Neutrophil (primary cell): ENCODE results near the gene TMEFF2.
"Not testable (repeated sequence)": the region's sequence is repeated elsewhere in the genome, so short reads cannot be mapped to it uniquely, and the experiment has no call there.

ENCODE experiments used
- H3K27ac ChIP-seq: fragments of 200-600 bp; sonication (generic); 2 replicates; pipeline ENCODE4 v1.5.1; 2016; ENCODE audit warnings: mild to moderate bottlenecking, moderate library complexity
- H3K27me3 ChIP-seq: fragments of 200-600 bp; sonication (generic); 2 replicates; pipeline ENCODE4 v1.6.0; 2016; ENCODE audit warnings: mild to moderate bottlenecking
- H3K36me3 ChIP-seq: fragments of 200-600 bp; sonication (generic); 2 replicates; pipeline ENCODE4 v1.5.1; 2017
- H3K4me1 ChIP-seq, 2 experiments: fragments of 200-600 bp in 1 of 2; sonication (generic) in 1 of 2; 1 replicate in 1 of 2; 2 replicates in 1 of 2; pipeline versions ENCODE4 v1.5.1 to v1.6.1; 2013 to 2016; ENCODE audit warnings: low read depth in 1 of 2, low read length in 1 of 2, mild to moderate bottlenecking in 1 of 2, moderate library complexity in 1 of 2; ENCODE audit not compliant: control insufficient read depth in 1 of 2, insufficient read depth in 1 of 2
- H3K4me3 ChIP-seq, 2 experiments: fragments of 200-600 bp in 1 of 2; sonication (generic) in 1 of 2; 1 replicate in 1 of 2; 2 replicates in 1 of 2; pipeline ENCODE4 v1.5.1; 2013 to 2016; ENCODE audit warnings: low read depth in 1 of 2, low read length in 1 of 2, mild to moderate bottlenecking in 1 of 2, moderate library complexity in 1 of 2
- H3K9me3 ChIP-seq: fragments of 200-600 bp; sonication (generic); 2 replicates; pipeline ENCODE4 v1.5.1; 2016
- TF ChIP-seq, protein P1 (sequence below): fragments of 200-600 bp; sonication (generic); IDR thresholded peaks from 2 replicates; pipeline ENCODE4 v1.5.1; 2016; ENCODE audit warnings: antibody characterized with exemption

The TMEFF2 gene

GRCh38 chr2:192146069-192147015 lies 48.4 kb downstream of the TMEFF2 start:
- TF ChIP-seq, protein P1, sequence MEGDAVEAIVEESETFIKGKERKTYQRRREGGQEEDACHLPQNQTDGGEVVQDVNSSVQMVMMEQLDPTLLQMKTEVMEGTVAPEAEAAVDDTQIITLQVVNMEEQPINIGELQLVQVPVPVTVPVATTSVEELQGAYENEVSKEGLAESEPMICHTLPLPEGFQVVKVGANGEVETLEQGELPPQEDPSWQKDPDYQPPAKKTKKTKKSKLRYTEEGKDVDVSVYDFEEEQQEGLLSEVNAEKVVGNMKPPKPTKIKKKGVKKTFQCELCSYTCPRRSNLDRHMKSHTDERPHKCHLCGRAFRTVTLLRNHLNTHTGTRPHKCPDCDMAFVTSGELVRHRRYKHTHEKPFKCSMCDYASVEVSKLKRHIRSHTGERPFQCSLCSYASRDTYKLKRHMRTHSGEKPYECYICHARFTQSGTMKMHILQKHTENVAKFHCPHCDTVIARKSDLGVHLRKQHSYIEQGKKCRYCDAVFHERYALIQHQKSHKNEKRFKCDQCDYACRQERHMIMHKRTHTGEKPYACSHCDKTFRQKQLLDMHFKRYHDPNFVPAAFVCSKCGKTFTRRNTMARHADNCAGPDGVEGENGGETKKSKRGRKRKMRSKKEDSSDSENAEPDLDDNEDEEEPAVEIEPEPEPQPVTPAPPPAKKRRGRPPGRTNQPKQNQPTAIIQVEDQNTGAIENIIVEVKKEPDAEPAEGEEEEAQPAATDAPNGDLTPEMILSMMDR = no peak
- Histone ChIP-seq H3K27me3 (no peaks in the 10 kb centered on the region), H3K4me3 (no peak overlapping the region), H3K27ac (no peak overlapping the region), H3K9me3 (no peaks in the 10 kb centered on the region), H3K36me3 (no peaks in the 10 kb centered on the region), H3K4me1 (no peaks in the 10 kb centered on the region)

DNA sequence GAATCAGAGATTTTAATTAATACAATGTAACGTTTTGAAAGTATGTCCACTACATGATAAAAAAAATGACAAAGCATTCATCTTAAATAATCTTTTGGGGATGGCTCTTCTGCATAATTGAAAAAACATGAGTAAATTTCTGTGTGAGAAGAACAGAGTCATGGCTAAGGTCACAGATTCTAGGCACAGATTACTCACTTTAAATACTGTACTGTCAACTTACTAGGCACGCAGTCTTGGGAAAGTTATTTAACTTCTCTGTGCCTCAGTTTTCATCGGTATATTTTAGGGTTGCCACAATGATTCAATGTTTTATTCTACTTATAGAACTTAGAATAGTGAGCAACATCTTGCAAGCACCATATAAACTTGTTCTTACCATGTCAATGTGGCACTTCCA lies 49.2 kb downstream of the TMEFF2 start:
- Histone ChIP-seq H3K9me3 (no peaks in the 10 kb centered on the region), H3K4me3 (no peak overlapping the region), H3K27ac (no peak overlapping the region), H3K4me1 (no peaks in the 10 kb centered on the region), H3K36me3 (no peaks in the 10 kb centered on the region), H3K27me3 (no peaks in the 10 kb centered on the region)
- TF ChIP-seq, protein P1 = no peak

DNA sequence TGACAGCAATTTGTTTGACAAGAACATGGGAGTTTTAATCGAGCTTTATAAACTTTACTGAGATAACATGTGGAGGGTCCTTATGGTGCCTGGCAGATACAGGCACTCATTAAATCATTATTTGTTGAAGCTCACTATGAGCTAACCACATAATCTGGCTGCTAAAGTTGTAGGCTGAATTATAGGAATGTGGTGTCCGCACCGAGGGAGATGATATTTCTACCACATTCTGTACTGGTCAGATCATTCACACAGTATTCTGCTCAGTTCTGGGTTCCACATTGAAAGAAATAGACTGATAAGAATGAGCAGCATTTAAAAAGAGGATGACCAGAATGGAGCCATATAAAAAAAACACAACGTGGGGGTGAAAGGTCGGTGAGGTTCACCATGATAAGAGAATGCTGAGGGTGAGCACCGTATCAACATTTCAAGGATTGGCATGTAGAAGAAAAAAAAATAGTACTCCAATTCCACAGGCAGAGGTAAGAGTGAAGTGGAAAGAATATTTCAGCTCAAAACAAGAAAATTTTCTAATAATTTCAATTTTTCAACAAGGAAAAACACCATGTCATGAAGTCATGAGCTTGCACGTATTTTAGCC lies 54.4 kb downstream of the TMEFF2 start:
- Histone ChIP-seq H3K9me3 (no peaks in the 10 kb centered on the region), H3K36me3 (no peaks in the 10 kb centered on the region), H3K4me1 (no peaks in the 10 kb centered on the region), H3K27me3 (no peaks in the 10 kb centered on the region), H3K27ac (no peak overlapping the region), H3K4me3 (no peak overlapping the region)
- TF ChIP-seq, protein P1 = no peak

- Histone ChIP-seq H3K27ac (no peak overlapping the region), H3K4me1 (no peaks in the 10 kb centered on the region), H3K36me3 (no peaks in the 10 kb centered on the region), H3K9me3 (no peaks in the 10 kb centered on the region), H3K4me3 (no peak overlapping the region), H3K27me3 (no peaks in the 10 kb centered on the region)
- TF ChIP-seq, protein P1 = no peak
Observed at GRCh38 chr2:192139813-192140212, 54.9 kb downstream of the TMEFF2 start.

GRCh38 chr2:192137451-192137850 lies 57.3 kb downstream of the TMEFF2 start:
- H3K4me3 ChIP-seq = no peak overlapping the region
- H3K4me1 ChIP-seq = no peaks in the 10 kb centered on the region

DNA sequence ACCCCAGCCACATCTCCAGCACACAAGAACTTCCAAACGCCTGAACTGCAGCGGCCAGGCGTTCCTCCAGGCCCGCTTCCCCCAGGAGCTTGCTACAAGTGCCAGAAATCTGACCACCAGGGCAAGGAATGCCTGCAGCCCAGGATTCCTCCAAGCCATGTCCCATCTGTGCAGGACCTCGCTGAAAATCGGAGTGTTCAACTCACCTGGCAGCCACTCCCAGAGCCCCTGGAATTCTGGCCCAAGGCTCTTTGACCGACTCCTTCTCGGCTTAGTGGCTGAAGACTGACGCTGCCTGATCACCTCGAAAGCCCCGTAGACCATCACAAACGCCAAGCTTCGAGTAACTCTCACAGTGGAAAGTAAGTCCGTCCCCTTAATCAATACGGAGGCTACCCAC lies 62.1 kb downstream of the TMEFF2 start:
- H3K9me3 ChIP-seq, H3K27me3 ChIP-seq, H3K4me1 ChIP-seq, H3K4me3 ChIP-seq, H3K36me3 ChIP-seq, H3K27ac ChIP-seq: not testable (repeated sequence)

More at GRCh38 chr2:192137451-192137850, 57.3 kb downstream of the TMEFF2 start:
- no peaks in the 10 kb centered on the region for H3K9me3 ChIP-seq
- H3K27me3 ChIP-seq = no peaks in the 10 kb centered on the region
- TF ChIP-seq, protein P1 = no peak
- no peaks in the 10 kb centered on the region for H3K36me3 ChIP-seq
- no peak overlapping the region for H3K27ac ChIP-seq

GRCh38 chr2:192130312-192130711 lies 64.4 kb downstream of the TMEFF2 start:
- H3K4me3 ChIP-seq, H3K27me3 ChIP-seq, H3K27ac ChIP-seq, H3K9me3 ChIP-seq, H3K4me1 ChIP-seq, H3K36me3 ChIP-seq: not testable (repeated sequence)
